Bronchial epithelial cell (primary cell): ENCODE results near the gene HIF1AN. TPM values are rescaled to one million over a fixed set of nuclear protein-coding genes. Genes with fewer than 3 reads are reported as not detected.
A peak's percentile ranks its signal among the peaks of the same experiment; 100 is the strongest.

Experiments
- DNase-seq: peaks from one replicate; pipeline ENCODE4 v3.0.0-alpha.2; 2010; ENCODE audit warnings: low read depth
- FAIRE-seq: peaks from 2 replicates; lab custom pipeline; 2011; peaks lifted over from hg19 to GRCh38; lab: Jason Lieb, UNC
- H3K27me3 ChIP-seq: 2 replicates; pipeline ENCODE4 v1.5.1; 2011; ENCODE audit warnings: low read length; ENCODE audit not compliant: control insufficient read depth, insufficient read depth
- H3K36me3 ChIP-seq: 2 replicates; pipeline ENCODE4 v1.5.1; 2011; ENCODE audit warnings: low read length; ENCODE audit not compliant: control insufficient read depth, insufficient read depth
- H3K4me3 ChIP-seq: 2 replicates; pipeline ENCODE4 v1.5.1; 2011; ENCODE audit warnings: mild to moderate bottlenecking, low read depth, low read length, control low read depth
- total RNA-seq: library from RNA; depleted of rRNA; stranded (reverse); fragments of >200 nt; gene quantifications from 2 replicates; pipeline ENCODE4 v1.2.1, GENCODE V29; 2014
- TF ChIP-seq, protein P1 (sequence below): IDR thresholded peaks from 2 replicates; pipeline ENCODE4 v1.5.1; 2011; ENCODE audit warnings: mild to moderate bottlenecking, moderate library complexity, low read length, control low read depth, inconsistent platforms; ENCODE audit not compliant: insufficient read depth, severe bottlenecking

HIF1AN gene
- total RNA-seq, 1 donor from 2014 or later = 9.0 TPM

DNA sequence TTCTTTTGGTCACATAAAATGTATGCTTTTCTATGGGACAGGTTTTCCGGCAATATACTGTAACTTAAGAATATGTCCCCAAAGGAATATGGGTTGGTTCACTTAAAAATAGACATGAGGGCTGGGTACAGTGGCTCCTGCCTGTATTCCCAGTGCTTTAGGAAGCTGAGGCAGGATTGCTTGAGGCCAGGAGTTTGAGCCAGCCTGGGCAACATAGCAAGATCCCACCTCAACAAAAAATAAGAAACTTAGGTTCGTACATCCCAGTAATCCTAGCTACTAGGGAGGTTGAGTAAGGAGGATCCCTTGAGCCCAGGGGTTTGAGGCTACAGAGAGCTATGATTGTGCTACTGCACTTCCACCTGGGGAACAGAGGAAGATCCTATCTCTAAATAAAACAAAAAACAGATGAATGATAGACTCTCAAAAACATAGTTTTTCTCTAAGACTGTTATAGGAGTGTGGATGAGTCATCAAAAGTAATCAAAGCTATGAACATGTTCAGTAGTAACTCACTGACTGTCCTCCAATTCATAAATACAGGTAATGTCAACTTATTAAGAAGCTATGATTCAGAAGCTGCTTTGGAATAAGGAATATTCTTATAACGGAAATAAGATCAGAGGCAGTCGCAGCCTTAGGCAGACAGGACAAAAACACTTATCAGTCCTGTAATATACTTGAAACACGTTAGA lies 13.5 kb upstream of the HIF1AN start:
- FAIRE-seq = no peak
- TF ChIP-seq, protein P1, sequence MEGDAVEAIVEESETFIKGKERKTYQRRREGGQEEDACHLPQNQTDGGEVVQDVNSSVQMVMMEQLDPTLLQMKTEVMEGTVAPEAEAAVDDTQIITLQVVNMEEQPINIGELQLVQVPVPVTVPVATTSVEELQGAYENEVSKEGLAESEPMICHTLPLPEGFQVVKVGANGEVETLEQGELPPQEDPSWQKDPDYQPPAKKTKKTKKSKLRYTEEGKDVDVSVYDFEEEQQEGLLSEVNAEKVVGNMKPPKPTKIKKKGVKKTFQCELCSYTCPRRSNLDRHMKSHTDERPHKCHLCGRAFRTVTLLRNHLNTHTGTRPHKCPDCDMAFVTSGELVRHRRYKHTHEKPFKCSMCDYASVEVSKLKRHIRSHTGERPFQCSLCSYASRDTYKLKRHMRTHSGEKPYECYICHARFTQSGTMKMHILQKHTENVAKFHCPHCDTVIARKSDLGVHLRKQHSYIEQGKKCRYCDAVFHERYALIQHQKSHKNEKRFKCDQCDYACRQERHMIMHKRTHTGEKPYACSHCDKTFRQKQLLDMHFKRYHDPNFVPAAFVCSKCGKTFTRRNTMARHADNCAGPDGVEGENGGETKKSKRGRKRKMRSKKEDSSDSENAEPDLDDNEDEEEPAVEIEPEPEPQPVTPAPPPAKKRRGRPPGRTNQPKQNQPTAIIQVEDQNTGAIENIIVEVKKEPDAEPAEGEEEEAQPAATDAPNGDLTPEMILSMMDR = no peak
- Histone ChIP-seq H3K27me3 (no peaks in the 10 kb centered on the region), H3K36me3 (peaks cover 14% of the 10 kb centered on the region), H3K4me3 (no peak overlapping the region)
- DNase-seq = peak; percentile 89

DNA sequence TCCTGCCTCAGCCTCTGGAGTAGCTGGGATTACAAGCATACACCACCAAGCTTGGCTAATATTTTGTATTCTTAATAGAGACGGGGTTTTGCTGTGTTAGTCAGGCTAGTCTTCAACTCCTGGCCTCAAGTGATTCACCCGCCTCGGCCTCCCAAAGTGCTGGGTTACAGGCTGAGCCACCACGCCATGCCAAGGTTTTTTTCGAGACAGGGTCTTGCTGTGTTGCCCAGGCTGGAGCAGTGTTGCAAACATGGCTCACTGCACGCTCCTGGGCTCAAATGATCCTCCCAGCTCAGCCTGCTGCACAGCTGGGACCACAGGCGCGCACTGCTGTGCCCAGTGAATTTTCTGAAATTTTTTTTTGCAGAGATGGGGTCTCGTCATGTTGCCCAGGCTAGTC lies 12.8 kb upstream of the HIF1AN start:
- FAIRE-seq = no peak
- DNase-seq = peak; percentile 45
- Histone ChIP-seq H3K36me3 (peaks cover 16% of the 10 kb centered on the region), H3K4me3 (no peak overlapping the region), H3K27me3 (no peaks in the 10 kb centered on the region)
- TF ChIP-seq, protein P1 = no peak

DNA sequence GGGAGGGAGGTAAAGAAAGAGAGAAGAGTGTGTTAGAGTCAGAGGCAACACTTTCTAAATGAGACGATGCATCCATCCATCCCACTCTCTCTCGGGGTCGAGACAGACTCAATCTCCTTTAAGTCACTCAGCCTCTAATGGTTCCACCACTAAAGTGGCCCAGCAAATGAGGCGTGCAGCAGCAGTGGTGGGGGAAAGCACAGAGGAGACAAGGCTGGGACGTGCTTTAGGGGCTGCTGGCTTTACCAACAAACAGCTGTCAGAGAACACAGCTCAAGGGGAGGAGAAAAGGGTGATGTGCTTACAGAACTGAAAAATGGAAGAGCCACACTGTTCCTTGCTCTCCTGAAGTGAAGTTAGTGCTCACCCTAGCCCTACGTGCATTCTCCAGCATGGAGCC lies 11.5 kb upstream of the HIF1AN start:
- DNase-seq (no peak), FAIRE-seq (no peak)
- Histone ChIP-seq H3K36me3 (peaks cover 16% of the 10 kb centered on the region), H3K4me3 (no peak overlapping the region), H3K27me3 (no peaks in the 10 kb centered on the region)
- TF ChIP-seq, protein P1 = no peak

DNA sequence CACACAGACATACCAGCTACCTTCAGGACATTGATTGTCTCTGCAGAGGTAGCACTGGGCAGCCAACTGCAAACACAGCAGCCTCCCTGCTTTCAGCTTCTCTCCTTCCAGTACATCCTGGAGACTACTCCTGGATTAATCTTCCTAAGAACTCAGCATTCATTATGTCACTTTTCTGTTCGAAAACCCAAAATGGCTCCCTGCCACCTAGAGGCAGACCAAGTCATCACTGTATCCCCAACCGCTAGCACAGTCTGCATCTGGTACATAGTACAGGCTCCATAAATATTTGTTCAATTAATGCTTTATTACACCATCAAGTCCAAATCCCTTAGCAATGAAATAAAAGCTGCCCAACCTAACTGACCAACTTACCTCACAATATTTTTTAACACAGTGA lies 11.1 kb upstream of the HIF1AN start:
- H3K4me3 ChIP-seq = no peak overlapping the region
- FAIRE-seq (no peak), DNase-seq (no peak)
- no peaks in the 10 kb centered on the region for H3K27me3 ChIP-seq
- TF ChIP-seq, protein P1 = no peak
- peaks cover 16% of the 10 kb centered on the region for H3K36me3 ChIP-seq

DNA sequence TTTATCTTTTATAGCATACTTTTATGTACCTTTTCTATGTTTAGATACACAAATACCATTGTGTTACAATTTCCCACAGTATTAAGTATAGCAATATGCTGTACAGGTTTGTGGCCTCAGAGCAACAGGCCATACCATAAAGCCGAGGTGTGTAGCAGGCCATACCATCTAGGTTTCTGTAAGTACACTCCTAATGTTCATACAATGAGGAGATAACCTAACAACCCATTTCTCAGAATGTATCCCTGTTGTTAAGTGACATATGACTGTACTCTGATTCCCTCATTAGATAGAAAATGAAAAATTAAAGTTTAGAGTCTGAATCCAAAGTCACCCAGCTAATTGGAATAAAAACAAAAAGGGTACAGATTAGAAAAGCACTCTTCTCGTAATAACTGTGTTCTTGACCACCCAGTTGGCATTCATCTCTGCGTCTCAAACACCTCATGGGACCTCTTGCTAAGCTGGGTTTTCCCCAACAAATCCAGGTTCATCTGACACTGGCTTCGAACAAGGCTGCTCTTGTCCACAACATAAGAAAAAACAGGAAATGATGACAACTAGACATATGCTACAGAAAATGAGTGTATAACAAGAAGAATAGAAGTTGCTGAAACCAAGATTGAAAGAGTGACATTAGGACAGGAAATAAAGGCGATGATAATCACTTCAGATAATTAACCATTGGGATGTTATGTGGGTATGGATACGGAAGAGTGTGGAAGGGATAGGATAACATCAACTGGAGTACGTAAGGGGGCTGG lies 7.4 kb upstream of the HIF1AN start:
- Histone ChIP-seq H3K4me3 (no peak overlapping the region), H3K27me3 (no peaks in the 10 kb centered on the region), H3K36me3 (peaks cover 16% of the 10 kb centered on the region)
- DNase-seq = peak; percentile 55
- TF ChIP-seq, protein P1 = no peak
- no peak for FAIRE-seq
